GM06990 (cell line): ENCODE results near the gene PTPN5.

Experiments used
- DNase-seq: peaks from one replicate; pipeline ENCODE4 v3.0.0-alpha.2; 2011; ENCODE audit not compliant: insufficient read length; ENCODE audit errors: extremely low read depth
- H3K27me3 ChIP-seq: replicated peaks from 2 replicates; pipeline ENCODE4 v1.6.0; 2011; ENCODE audit warnings: low read length; ENCODE audit not compliant: control insufficient read depth, insufficient read depth
- H3K36me3 ChIP-seq: 2 replicates; pipeline ENCODE4 v1.5.1; 2011; ENCODE audit warnings: low read length; ENCODE audit not compliant: control insufficient read depth, insufficient read depth
- H3K4me3 ChIP-seq: replicated peaks from 2 replicates; pipeline ENCODE4 v1.5.1; 2011; ENCODE audit warnings: low read depth, mild to moderate bottlenecking, control low read depth, low read length
- CTCF ChIP-seq: IDR thresholded peaks from 2 replicates; pipeline ENCODE4 v1.5.1; 2011; ENCODE audit warnings: low read length, control low read depth, mild to moderate bottlenecking, inconsistent platforms; ENCODE audit not compliant: insufficient read depth, poor library complexity, severe bottlenecking

PTPN5 gene

GRCh38 chr11:18768472-18768901 is 23.1 kb downstream of the PTPN5 start:
- no peaks in the 10 kb centered on the region for H3K27me3 ChIP-seq

GRCh38 chr11:18766015-18766414 is 25.6 kb downstream of the PTPN5 start:
- no peak for TF ChIP-seq CTCF

More at GRCh38 chr11:18768472-18768901, 23.1 kb downstream of the PTPN5 start:
- DNase-seq = peak; percentile 74
- H3K4me3 ChIP-seq = no peak overlapping the region
- H3K36me3 ChIP-seq = no peaks in the 10 kb centered on the region
- TF ChIP-seq CTCF = no peak

GRCh38 chr11:18765554-18765953 is 26.0 kb downstream of the PTPN5 start:
- no peak for TF ChIP-seq CTCF
- H3K4me3 ChIP-seq = no peak overlapping the region
- no peak for DNase-seq
- no peaks in the 10 kb centered on the region for H3K27me3 ChIP-seq
- no peaks in the 10 kb centered on the region for H3K36me3 ChIP-seq

More at GRCh38 chr11:18766015-18766414, 25.6 kb downstream of the PTPN5 start:
- DNase-seq = no peak
- Histone ChIP-seq H3K36me3 (no peaks in the 10 kb centered on the region), H3K4me3 (no peak overlapping the region), H3K27me3 (no peaks in the 10 kb centered on the region)

GRCh38 chr11:18761741-18762140 is 29.9 kb downstream of the PTPN5 start:
- Histone ChIP-seq H3K27me3 (no peaks in the 10 kb centered on the region), H3K4me3 (no peak overlapping the region), H3K36me3 (no peaks in the 10 kb centered on the region)
- DNase-seq = no peak
- no peak for TF ChIP-seq CTCF

GRCh38 chr11:18761144-18761543 is 30.5 kb downstream of the PTPN5 start:
- Histone ChIP-seq H3K4me3 (no peak overlapping the region), H3K36me3 (no peaks in the 10 kb centered on the region), H3K27me3 (no peaks in the 10 kb centered on the region)
- TF ChIP-seq CTCF = no peak
- no peak for DNase-seq

- no peak for DNase-seq
- Histone ChIP-seq H3K27me3 (no peaks in the 10 kb centered on the region; the same call in 1 of the 2 replicates), H3K36me3 (no peaks in the 10 kb centered on the region), H3K4me3 (no peak overlapping the region)
- no peak for TF ChIP-seq CTCF
Observed at GRCh38 chr11:18757811-18758210, 33.8 kb downstream of the PTPN5 start.
